ENCODE results near the gene SLC29A2.
"Not testable (repeated sequence)": the region's sequence is repeated elsewhere in the genome, so short reads cannot be mapped to it uniquely, and the experiment has no call there.

SLC29A2 gene

GRCh38 chr11:66332371-66333219, 39.0 kb downstream of the SLC29A2 start:
- no peak for DNase-seq

- no peak for DNase-seq
Measured at GRCh38 chr11:66331542-66332370, 39.8 kb downstream of the SLC29A2 start.

DNA sequence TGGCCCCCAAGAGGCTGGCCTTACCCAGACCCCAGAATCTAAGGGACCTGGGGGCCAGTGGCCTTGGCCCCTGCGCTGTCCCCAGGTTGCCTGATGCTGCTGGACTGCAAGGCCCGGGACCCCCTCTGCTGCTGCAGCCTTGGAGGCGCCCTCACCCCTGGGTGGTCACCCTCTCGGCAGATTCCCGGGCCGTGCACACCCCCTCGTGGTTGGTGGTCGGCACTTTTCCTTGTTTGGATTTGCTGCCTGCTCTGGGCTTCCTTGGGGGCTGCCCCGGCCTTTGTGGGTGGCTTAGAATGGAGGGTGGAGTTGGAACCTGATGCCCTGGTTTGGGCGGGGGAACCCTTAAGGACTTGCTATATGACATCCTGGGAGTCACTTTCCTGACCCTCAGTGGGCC, 40.6 kb downstream of the SLC29A2 start:
- DNase-seq, result no peak

GRCh38 chr11:66329165-66329673, 42.3 kb downstream of the SLC29A2 start:
- DNase-seq, result no peak

- DNase-seq, result no peak
Measured at GRCh38 chr11:66328302-66329144, 43.0 kb downstream of the SLC29A2 start.

- no peak for DNase-seq
Measured at GRCh38 chr11:66328031-66328301, 43.6 kb downstream of the SLC29A2 start.

GRCh38 chr11:66327171-66328030, 44.2 kb downstream of the SLC29A2 start:
- DNase-seq, result no peak

GRCh38 chr11:66326261-66327111, 45.1 kb downstream of the SLC29A2 start:
- no peak for DNase-seq

DNA sequence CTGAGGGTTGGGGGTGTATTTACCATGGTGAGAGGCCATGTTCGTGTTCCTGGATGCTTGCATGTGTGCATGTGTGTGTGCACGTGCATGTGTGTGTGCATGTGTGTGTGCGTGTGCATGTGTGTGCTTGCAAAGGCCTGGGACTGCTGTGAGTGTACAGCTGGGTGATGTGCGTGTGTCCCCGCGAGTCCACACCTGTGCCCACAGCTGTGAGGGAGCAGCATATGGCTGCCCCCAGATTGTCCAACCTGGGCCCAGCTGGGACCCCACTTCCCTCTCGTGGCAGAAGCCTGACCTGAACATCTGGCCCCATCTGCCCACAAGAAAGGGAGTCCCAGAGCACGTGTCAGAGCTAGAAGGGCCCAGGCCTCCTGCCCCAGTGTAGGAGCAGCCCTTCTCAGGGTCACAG, 46.3 kb downstream of the SLC29A2 start:
- no peak for DNase-seq

GRCh38 chr11:66324664-66325063, 46.9 kb downstream of the SLC29A2 start:
- DNase-seq, result no peak

- no peak for DNase-seq
Measured at GRCh38 chr11:66323684-66324083, 47.9 kb downstream of the SLC29A2 start.

DNA sequence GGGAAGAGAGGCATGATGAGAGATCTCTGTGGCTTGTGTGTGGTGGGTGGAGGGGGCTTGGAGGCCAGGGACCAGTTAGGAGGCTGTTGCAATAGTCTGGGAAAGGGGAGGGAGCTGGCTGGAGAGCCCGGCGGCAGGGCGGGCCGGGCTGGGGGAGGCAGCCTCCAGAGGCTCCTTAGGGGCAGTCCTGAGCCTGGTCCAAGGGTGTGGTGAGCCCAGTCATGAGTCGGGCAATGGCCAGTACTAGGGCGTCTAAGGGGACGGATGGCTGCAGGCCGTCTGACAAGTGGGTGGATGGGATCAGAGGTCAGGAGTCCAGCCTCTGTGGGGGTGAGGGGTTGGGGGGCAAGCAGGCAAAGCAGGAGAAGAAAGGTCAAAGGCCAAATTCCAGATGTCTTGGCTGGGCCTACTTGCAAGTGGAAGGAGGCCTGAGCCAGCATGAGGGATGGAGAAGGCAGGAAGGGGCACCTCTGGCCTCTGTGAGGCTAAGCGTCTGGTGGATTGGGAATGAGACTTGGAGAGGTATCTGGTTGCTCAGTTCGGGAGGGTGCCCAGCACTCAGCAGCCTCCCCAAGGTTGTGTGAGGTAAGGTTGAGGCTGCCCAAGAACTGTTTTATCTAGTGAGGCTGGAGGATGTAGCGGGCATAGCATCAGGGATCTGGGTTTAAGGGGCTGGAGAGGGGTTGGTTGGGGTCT, 48.7 kb downstream of the SLC29A2 start:
- DNase-seq, result no peak

- DNase-seq, result no peak
Measured at GRCh38 chr11:66321606-66322005, 50.0 kb downstream of the SLC29A2 start.

GRCh38 chr11:66320748-66321147, 50.8 kb downstream of the SLC29A2 start:
- not testable (repeated sequence) for DNase-seq

- DNase-seq, result not testable (repeated sequence)
Measured at GRCh38 chr11:66320289-66320688, 51.3 kb downstream of the SLC29A2 start.

GRCh38 chr11:66318600-66318970, 53.0 kb downstream of the SLC29A2 start:
- no peak for DNase-seq

- DNase-seq, result no peak
Measured at GRCh38 chr11:66317723-66318599, 53.6 kb downstream of the SLC29A2 start.

DNA sequence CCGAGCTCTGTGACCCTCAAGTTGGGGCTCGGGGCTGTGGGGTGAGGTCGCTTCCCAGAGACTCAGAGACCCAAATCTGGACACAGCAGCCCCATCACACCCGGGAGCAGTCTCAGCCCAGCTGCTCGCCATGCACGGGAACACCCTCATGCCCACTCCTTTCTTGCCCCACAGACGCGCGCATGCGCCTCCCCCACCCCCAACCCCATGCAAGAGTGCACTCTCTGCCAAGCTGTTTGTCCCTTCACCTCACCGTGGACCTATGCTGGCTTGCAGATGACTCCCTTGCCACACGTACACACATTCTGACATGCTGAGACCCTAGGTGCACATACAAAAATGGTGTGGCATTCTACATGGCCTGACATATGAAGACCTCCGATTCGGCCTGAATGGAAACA, 54.2 kb downstream of the SLC29A2 start:
- DNase-seq, result no peak

DNA sequence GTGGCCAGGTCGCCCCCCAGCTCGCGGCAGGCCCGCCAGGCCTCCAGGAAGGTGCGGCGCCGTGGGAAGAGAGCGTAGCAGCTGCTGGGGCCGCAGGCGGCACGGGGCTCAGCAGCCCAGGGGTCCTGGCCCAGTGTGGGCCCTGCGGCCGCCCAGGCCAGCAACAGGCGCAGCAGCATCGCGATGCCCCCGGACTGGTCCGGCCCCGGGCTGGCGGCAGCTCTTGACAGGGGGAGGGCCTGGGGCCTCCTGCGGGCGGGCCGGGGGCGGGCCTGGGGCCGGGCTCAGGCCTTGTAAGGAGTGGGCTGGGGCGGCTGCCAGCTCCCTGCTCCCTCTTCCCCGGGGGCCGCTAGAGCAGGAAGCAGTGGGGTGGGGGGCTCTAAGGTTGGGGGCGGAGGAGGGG, 54.7 kb downstream of the SLC29A2 start, which contains the start of gene CD248:
TSS of gene CD248 (minus strand) at position 196 of the 403 bp plus-strand sequence. CDS start at position 179, 17 bp downstream.
- DNase-seq, result no peak

Data from NCI-H187 treated with DMSO at 0.1 percent for 48 hours (cell line).